Hematopoietic multipotent progenitor cell treated with erythropoietin and hydrocortisone succinate and interleukin-3 and kit ligand, for 17 days (in vitro differentiated cells): ENCODE data around the gene BRINP2.

Source experiments
- DNase-seq: peaks from one replicate; pipeline ENCODE4 v3.0.0-alpha.2; 2015; ENCODE audit warnings: low spot score

Gene BRINP2

GRCh38 chr1:177219554-177220458 is 49.0 kb downstream of the BRINP2 start:
- no peak for DNase-seq

DNA sequence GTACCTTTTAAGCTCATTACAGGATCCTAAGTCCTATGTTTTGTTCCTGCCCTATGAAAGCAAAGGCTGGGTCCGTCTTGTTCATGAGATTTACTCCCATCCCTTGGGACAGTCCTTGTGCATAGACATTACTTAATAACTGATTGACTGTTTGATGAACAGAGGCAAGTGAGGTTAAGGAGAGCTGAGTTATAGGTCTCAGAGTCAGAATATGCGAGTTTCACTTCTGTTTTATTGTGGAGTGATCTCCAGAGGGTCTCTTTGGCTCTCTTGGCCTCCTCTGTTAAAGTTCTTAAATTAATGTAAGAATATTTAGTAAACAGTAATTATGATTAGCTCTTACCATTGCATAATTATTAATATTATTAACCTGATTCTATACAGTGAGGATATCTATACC is 52.6 kb downstream of the BRINP2 start:
- no peak for DNase-seq

- no peak for DNase-seq
These were observed 57.4 kb downstream of the BRINP2 start for GRCh38 chr1:177227978-177228692.

- no peak for DNase-seq
These were observed 57.9 kb downstream of the BRINP2 start for GRCh38 chr1:177228693-177229065.

- DNase-seq, result no peak
These were observed 59.0 kb downstream of the BRINP2 start for GRCh38 chr1:177229781-177230180.

GRCh38 chr1:177230228-177231016 is 59.7 kb downstream of the BRINP2 start:
- no peak for DNase-seq

DNA sequence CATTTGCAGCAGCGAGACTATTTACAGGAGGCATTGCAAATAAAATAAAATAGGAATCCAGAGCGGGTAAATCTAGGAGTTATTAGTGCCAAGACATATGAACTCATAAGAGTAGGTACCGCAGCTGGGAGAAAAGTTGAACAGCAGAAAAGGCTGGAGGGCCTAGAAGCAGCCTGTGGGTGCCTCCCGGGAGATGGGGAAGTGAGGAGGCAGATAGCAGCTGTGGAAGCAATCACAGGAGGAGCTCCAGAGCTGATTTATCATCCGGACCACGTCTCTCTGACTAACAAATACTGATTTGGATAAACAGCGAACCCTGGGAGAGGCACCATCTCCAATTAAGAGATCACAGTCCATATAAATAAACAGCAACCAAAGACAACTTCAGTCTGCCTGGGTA is 64.6 kb downstream of the BRINP2 start:
- DNase-seq, result no peak

DNA sequence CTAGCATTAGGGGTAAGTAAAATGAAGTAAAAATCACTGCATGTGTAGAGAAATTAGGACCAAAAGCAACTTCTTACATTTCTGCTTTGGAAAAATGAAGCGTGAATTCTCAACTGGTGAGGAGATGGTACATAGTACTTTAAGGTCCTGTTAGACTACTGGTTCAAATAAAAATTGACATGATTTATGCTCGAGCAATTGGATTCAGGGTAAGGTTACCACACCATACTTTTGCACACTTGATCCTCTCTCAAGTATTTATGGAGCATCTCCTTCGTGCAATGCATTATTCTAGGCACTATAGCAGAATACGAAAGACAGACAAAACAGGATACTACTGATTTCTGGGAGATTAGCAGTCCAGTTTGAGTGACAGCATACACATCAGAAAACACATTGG is 66.2 kb downstream of the BRINP2 start:
- DNase-seq, result no peak

DNA sequence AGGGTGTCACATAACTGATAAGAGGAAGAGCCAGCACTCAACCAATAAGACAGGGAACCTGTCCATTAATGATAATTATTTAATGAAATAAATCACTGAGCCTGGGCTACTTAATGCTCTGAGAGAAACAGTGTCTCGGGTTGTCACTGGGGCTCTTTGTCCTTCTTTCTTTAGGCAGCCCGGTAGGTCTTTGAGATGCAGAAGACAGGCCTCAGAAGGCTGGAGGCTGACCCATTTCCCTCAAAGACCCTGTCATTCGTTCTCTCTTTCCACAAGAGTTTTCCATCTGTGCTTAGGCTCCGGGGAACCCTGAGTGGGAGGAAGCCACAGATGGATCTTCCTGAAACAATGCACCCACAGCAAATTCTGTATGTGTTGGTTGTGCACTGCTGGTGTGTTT is 68.2 kb downstream of the BRINP2 start:
- no peak for DNase-seq

DNA sequence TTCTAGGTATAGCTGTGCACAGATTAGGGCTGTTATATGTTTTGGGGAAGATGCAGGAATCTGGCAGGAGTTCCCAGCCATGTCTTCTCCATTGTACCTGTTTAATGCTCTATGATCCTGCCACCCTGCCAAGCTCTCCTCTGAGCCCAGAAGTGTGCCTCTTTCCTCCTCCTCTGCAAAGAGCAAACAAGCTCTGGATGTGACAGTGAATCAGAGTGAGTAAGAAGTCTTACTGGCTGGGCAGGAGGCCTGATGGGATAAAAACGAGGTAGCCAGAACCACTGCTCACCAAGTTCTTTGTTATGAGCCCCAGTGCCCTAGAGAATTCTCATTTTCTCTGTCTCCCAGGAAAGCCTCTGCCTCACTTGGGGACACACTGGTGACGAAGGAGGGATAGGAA is 69.0 kb downstream of the BRINP2 start:
- no peak for DNase-seq

DNA sequence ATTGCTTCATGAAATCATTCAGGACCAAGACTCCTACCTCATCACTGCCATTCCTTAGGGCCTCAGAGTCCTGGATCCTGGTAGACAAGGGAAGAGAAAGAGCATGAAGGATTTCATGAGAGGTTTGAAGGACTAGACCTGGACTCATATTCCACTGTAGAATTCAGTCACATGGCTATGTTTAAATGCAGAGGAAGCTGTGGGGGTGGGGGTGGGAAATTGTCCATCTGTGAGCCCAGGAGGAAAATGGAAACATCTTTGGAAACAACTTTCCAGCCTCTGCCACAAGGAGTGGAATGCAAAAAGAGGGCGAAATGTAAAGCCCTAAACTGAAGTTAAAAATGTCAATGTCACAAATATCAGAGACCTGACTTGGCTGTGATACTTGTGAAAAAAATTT is 73.0 kb downstream of the BRINP2 start:
- no peak for DNase-seq

DNA sequence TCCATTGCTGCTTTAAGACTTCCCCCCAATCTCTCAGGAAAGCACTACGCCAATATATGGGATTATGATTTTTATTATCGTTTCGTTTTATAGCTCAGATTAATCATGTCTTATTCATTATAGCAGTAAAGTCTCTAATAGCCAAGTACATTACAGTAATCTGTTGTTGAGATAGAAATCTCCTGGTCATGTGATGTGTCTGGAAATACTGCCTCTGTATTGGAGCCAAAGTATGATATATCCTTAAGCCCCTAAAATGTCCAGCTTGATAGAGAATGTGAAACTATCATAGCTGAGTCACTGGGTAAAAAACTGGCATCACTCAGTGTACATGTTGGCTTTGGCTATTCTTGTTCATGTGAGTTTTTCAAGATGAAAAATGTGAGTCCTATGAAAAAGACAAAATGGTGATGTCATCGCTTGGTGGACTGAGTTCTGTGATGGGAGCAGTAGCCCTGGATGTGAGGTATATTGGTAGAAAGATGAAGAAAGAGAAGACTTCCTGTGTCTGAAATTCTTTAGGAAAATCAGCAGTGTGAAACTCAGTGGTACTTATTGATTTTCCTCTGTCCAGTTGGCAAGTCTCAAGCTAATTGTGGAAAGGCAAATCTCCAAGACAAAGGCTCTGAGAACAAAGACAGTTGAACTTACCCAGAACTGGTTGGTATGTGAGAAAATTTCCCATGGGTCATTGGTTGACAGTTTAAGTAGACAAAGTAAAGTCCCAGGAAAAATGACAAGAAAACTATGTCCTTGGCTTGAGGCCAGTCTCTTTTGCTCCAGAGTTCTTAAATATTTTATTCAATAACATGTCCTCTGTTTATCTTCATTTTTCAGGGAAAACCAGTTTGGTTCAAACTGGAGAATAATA is 76.2 kb downstream of the BRINP2 start:
- DNase-seq, result no peak

DNA sequence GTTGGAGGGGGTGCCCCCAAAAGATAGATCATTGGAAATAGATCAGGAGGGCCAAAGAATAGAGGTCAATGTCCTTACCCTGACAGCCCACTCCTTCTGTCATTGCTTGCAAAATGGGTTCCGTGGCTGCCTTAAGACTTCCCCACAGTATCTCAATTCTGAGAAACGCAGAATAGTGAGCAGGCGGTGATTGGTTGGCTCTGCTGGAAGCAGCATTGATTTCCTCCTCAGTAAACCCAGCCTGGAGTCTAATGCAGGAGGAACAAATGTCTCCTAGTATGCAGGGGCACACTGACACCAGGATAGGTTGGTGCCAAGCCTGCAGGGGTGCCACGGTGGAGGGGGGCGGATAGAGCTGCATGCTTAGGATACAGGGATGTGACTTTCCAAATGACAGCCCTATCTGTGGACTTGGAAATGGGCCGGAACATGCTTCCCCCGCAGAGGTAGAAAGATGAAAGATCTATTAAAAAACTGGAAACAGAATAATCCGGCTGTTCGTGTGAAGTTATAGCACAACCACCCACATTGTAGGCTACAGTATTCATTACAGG is 76.9 kb downstream of the BRINP2 start:
- no peak for DNase-seq

GRCh38 chr1:177248258-177248657 is 77.5 kb downstream of the BRINP2 start:
- no peak for DNase-seq

GRCh38 chr1:177249231-177249630 is 78.5 kb downstream of the BRINP2 start:
- DNase-seq, result no peak

DNA sequence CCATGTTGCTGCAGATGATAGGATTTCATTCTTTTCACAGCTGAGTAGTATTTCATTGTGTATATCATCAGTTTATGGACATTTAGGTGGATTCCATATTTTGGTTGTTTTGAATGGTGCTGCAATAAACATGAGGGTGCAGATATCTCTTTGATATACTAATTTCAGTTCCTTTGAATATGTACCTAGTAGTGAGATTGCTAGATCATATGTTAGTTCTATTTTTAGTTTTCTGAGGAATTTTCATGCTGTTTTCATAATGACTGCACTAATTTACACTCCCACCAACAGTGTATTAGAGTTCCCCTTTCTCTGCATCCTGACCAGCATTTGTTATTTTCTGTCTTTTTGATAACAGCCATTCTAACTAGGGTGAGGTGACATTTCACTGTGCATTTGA is 82.1 kb downstream of the BRINP2 start:
- no peak for DNase-seq

GRCh38 chr1:177255411-177255810 is 84.7 kb downstream of the BRINP2 start:
- DNase-seq, result no peak

- no peak for DNase-seq
These were observed 85.7 kb downstream of the BRINP2 start for GRCh38 chr1:177256153-177257075.

DNA sequence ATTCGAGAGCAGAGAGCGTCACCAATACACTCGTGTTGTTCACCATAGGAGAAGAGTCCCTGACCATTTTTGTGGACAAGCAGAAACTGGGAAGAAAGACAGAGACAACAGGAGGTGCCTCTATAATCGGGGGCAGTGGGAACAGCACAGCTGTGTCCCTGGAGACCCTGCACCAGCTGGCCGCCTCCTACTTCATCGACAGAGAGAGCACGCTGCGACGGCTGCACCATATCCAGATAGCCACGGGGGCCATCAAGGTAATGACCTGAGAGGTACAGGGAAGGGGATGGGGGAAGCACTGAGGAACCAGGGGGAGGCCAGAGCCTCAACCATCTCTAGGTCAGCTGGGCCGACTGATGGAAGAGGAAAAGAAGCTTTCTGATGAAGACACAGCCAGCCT is 86.4 kb downstream of the BRINP2 start:
- no peak for DNase-seq

DNA sequence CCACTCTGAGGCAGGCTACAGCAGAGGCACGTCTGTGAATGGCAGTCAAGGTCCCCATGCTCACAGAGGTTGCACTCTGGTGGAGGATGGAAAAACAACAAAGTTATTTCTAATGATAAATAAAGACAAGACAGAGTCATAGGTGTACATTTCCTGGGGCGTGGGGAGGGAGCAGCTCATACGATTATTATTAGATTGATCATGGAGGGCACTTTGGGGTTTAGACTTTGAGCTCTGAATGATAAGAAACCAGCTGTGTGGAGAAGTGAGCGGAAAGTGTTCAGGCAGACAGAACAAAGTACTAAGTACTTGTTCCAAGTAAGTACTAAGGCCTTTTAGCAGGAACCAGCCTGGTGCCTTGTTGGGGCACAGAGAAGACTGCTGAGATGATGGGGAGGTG is 86.8 kb downstream of the BRINP2 start:
- DNase-seq, result no peak
